GM12878 (cell line): Measurements from ENCODE around the gene BCL2L12. TPM values are rescaled to one million over a fixed set of nuclear protein-coding genes. Genes with fewer than 3 reads are reported as not detected.

Experiments
- microRNA-seq: library from miRNA; unstranded; fragments of <30 nt; microRNA quantifications from one replicate; pipeline ENCODE4, GENCODE V29; 2018
- polyA plus RNA-seq, 11 experiments: library from polyadenylated mRNA; depleted of rRNA in 4 of 11; unstranded in 6 of 11; stranded (reverse) in 5 of 11; fragments of >200 nt; fragmentation: Nextera tagmentation in 4 of 11; fragmentation: Illumina TruSeq in 1 of 11; extraction: Ambion mirVana in 4 of 11; extraction: Trizol in 1 of 11; gene quantifications; 1 replicate in 1 of 11; 2 replicates in 10 of 11; pipeline versions ENCODE4 v1.2.1 to v1.2.3, GENCODE V29; 2011 to 2016; ENCODE audit warnings: inconsistent platforms in 2 of 11, missing spikeins in 2 of 11, low read depth in 1 of 11
- small RNA-seq: library from RNA; depleted of rRNA; stranded (forward); fragments of <200 nt; gene quantifications from one replicate; pipeline ENCODE3, GENCODE V24; 2014
- total RNA-seq, 4 experiments: library from RNA; depleted of rRNA in 3 of 4; stranded (reverse); fragments of >200 nt in 3 of 4; fragmentation: Illumina TruSeq in 1 of 4; extraction: Trizol in 1 of 4; gene quantifications; 2 replicates each; pipeline versions ENCODE4 v1.2.1 to v1.2.3, GENCODE V29; 2013 to 2021

BCL2L12 gene
- total and polyA plus RNA-seq, 10 of the 15 experiments (the other 5 are each of a cell fraction or from before 2014, with no cell fraction given) = 1.8 to 143 (median 50.4) TPM

Small RNAs within 50 kb of the gene (microRNA-seq; reads per million reads assigned to microRNA genes)
- gene MIR5088 = 0.56 reads per million

Small RNAs within 50 kb of the gene (small RNA-seq; reads per million reads assigned to genes)
- gene MIR5088 = 0.20 reads per million

Other genes with a start within 250 kb of the BCL2L12 start
Only the 7 nearest of the 28 such genes appear.
- 1.5 and 1.8 TPM in 2 replicates for gene PRR12, start 74.8 kb upstream of the BCL2L12 start, total RNA-seq (2014; rRNA removed)
- 0.83 and 0.94 TPM in 2 replicates for gene PRR12, start 74.8 kb upstream of the BCL2L12 start, total RNA-seq (2014; rRNA removed; fragmentation: Illumina TruSeq; extraction: Trizol)
- gene PRR12, start 74.8 kb upstream of the BCL2L12 start, total RNA-seq (2021) = 22.7 and 25.3 TPM in 2 replicates
- 0.13 and 0.30 TPM in 2 replicates for gene PRR12, start 74.8 kb upstream of the BCL2L12 start, polyA plus RNA-seq (2011; rRNA removed)
- gene PRR12, start 74.8 kb upstream of the BCL2L12 start, polyA plus RNA-seq (2014; fragmentation: Illumina TruSeq; extraction: Trizol) = 0.78 and 2.6 TPM in 2 replicates
- under 1 TPM; 0.02 to 0.11 TPM for gene PRR12, start 74.8 kb upstream of the BCL2L12 start, polyA plus RNA-seq (2014; fragmentation: Nextera tagmentation; extraction: Ambion mirVana)
- 5.4 and 8.5 TPM in 2 replicates for gene PRR12, start 74.8 kb upstream of the BCL2L12 start, polyA plus RNA-seq (2014; rRNA removed)
- 1 to 10 TPM; 1.5 to 1.8 TPM for gene PRR12, start 74.8 kb upstream of the BCL2L12 start, polyA plus RNA-seq (2016; fragmentation: Nextera tagmentation; extraction: Ambion mirVana)
- 1.0 and 1.8 TPM in 2 replicates for gene RRAS, start 25.8 kb upstream of the BCL2L12 start, total RNA-seq (2014; rRNA removed)
- 1.1 TPM in 2 replicates for gene RRAS, start 25.8 kb upstream of the BCL2L12 start, total RNA-seq (2014; rRNA removed; fragmentation: Illumina TruSeq; extraction: Trizol)
- 1.3 and 1.8 TPM in 2 replicates for gene RRAS, start 25.8 kb upstream of the BCL2L12 start, total RNA-seq (2021)
- gene RRAS, start 25.8 kb upstream of the BCL2L12 start, polyA plus RNA-seq (2011; rRNA removed) = 2.3 and 4.1 TPM in 2 replicates
- 1.1 TPM in 1 of 2 replicates, not detected in the other for gene RRAS, start 25.8 kb upstream of the BCL2L12 start, polyA plus RNA-seq (2014; fragmentation: Illumina TruSeq; extraction: Trizol)
- under 1 TPM; 0.24 to 0.29 TPM for gene RRAS, start 25.8 kb upstream of the BCL2L12 start, polyA plus RNA-seq (2014; fragmentation: Nextera tagmentation; extraction: Ambion mirVana)
- 4.0 and 5.8 TPM in 2 replicates for gene RRAS, start 25.8 kb upstream of the BCL2L12 start, polyA plus RNA-seq (2014; rRNA removed)
- 1 to 10 TPM; 1.9 to 2.2 TPM for gene RRAS, start 25.8 kb upstream of the BCL2L12 start, polyA plus RNA-seq (2016; fragmentation: Nextera tagmentation; extraction: Ambion mirVana)
- gene SCAF1, start 23.7 kb upstream of the BCL2L12 start, total RNA-seq (2014; rRNA removed) = 5.7 and 6.4 TPM in 2 replicates
- 2.5 and 3.5 TPM in 2 replicates for gene SCAF1, start 23.7 kb upstream of the BCL2L12 start, total RNA-seq (2014; rRNA removed; fragmentation: Illumina TruSeq; extraction: Trizol)
- 66.9 and 77.0 TPM in 2 replicates for gene SCAF1, start 23.7 kb upstream of the BCL2L12 start, total RNA-seq (2021)
- gene SCAF1, start 23.7 kb upstream of the BCL2L12 start, polyA plus RNA-seq (2011; rRNA removed) = 1.3 and 2.1 TPM in 2 replicates
- gene SCAF1, start 23.7 kb upstream of the BCL2L12 start, polyA plus RNA-seq (2014; fragmentation: Illumina TruSeq; extraction: Trizol) = 0.40 and 4.2 TPM in 2 replicates
- under 1 TPM; 0.18 to 0.24 TPM for gene SCAF1, start 23.7 kb upstream of the BCL2L12 start, polyA plus RNA-seq (2014; fragmentation: Nextera tagmentation; extraction: Ambion mirVana)
- gene SCAF1, start 23.7 kb upstream of the BCL2L12 start, polyA plus RNA-seq (2014; rRNA removed) = 12.2 and 18.5 TPM in 2 replicates
- gene SCAF1, start 23.7 kb upstream of the BCL2L12 start, polyA plus RNA-seq (2016; fragmentation: Nextera tagmentation; extraction: Ambion mirVana) = 1 to 10 TPM; 7.1 to 9.3 TPM
- 82.7 and 87.4 TPM in 2 replicates for gene IRF3, start 76 bp upstream of the BCL2L12 start, total RNA-seq (2014; rRNA removed)
- gene IRF3, start 76 bp upstream of the BCL2L12 start, total RNA-seq (2014; rRNA removed; fragmentation: Illumina TruSeq; extraction: Trizol) = 39.2 and 41.7 TPM in 2 replicates
- 93.8 and 110 TPM in 2 replicates for gene IRF3, start 76 bp upstream of the BCL2L12 start, total RNA-seq (2021)
- gene IRF3, start 76 bp upstream of the BCL2L12 start, polyA plus RNA-seq (2011; rRNA removed) = 39.9 and 68.7 TPM in 2 replicates
- 25.2 and 83.2 TPM in 2 replicates for gene IRF3, start 76 bp upstream of the BCL2L12 start, polyA plus RNA-seq (2014; fragmentation: Illumina TruSeq; extraction: Trizol)
- 10 to 100 TPM in 1 of 2 experiments, 1 to 10 TPM in 1; 5.5 to 17.2 TPM for gene IRF3, start 76 bp upstream of the BCL2L12 start, polyA plus RNA-seq (2014; fragmentation: Nextera tagmentation; extraction: Ambion mirVana)
- gene IRF3, start 76 bp upstream of the BCL2L12 start, polyA plus RNA-seq (2014; rRNA removed) = 109 and 140 TPM in 2 replicates
- 10 to 100 TPM; 51.1 to 58.1 TPM for gene IRF3, start 76 bp upstream of the BCL2L12 start, polyA plus RNA-seq (2016; fragmentation: Nextera tagmentation; extraction: Ambion mirVana)
- 589 and 611 TPM in 2 replicates for gene PRMT1, start 11.3 kb downstream of the BCL2L12 start, total RNA-seq (2014; rRNA removed)
- gene PRMT1, start 11.3 kb downstream of the BCL2L12 start, total RNA-seq (2014; rRNA removed; fragmentation: Illumina TruSeq; extraction: Trizol) = 343 and 363 TPM in 2 replicates
- gene PRMT1, start 11.3 kb downstream of the BCL2L12 start, total RNA-seq (2021) = 432 and 437 TPM in 2 replicates
- gene PRMT1, start 11.3 kb downstream of the BCL2L12 start, polyA plus RNA-seq (2011; rRNA removed) = 357 and 667 TPM in 2 replicates
- gene PRMT1, start 11.3 kb downstream of the BCL2L12 start, polyA plus RNA-seq (2014; fragmentation: Illumina TruSeq; extraction: Trizol) = 179 and 527 TPM in 2 replicates
- 10 to 100 TPM; 19.9 to 50.5 TPM for gene PRMT1, start 11.3 kb downstream of the BCL2L12 start, polyA plus RNA-seq (2014; fragmentation: Nextera tagmentation; extraction: Ambion mirVana)
- gene PRMT1, start 11.3 kb downstream of the BCL2L12 start, polyA plus RNA-seq (2014; rRNA removed) = 643 and 678 TPM in 2 replicates
- gene PRMT1, start 11.3 kb downstream of the BCL2L12 start, polyA plus RNA-seq (2016; fragmentation: Nextera tagmentation; extraction: Ambion mirVana) = 100 to 1,000 TPM; 441 to 447 TPM
- gene ADM5, start 23.7 kb downstream of the BCL2L12 start, total RNA-seq (2014; rRNA removed) = 1.6 and 2.1 TPM in 2 replicates
- gene ADM5, start 23.7 kb downstream of the BCL2L12 start, total RNA-seq (2014; rRNA removed; fragmentation: Illumina TruSeq; extraction: Trizol) = 0.81 and 0.92 TPM in 2 replicates
- 4.5 and 5.4 TPM in 2 replicates for gene ADM5, start 23.7 kb downstream of the BCL2L12 start, total RNA-seq (2021)
- 0.55 and 1.6 TPM in 2 replicates for gene ADM5, start 23.7 kb downstream of the BCL2L12 start, polyA plus RNA-seq (2011; rRNA removed)
- gene ADM5, start 23.7 kb downstream of the BCL2L12 start, polyA plus RNA-seq (2014; fragmentation: Illumina TruSeq; extraction: Trizol) = 0.29 and 1.2 TPM in 2 replicates
- gene ADM5, start 23.7 kb downstream of the BCL2L12 start, polyA plus RNA-seq (2014; fragmentation: Nextera tagmentation; extraction: Ambion mirVana) = under 1 TPM in 1 of 2 experiments, not detected in 1; 0.05 TPM
- gene ADM5, start 23.7 kb downstream of the BCL2L12 start, polyA plus RNA-seq (2014; rRNA removed) = 6.0 and 6.4 TPM in 2 replicates
- under 1 TPM; 0.76 to 0.78 TPM for gene ADM5, start 23.7 kb downstream of the BCL2L12 start, polyA plus RNA-seq (2016; fragmentation: Nextera tagmentation; extraction: Ambion mirVana)
- gene CPT1C, start 25.2 kb downstream of the BCL2L12 start, total RNA-seq (2014; rRNA removed) = 0.54 and 0.56 TPM in 2 replicates
- gene CPT1C, start 25.2 kb downstream of the BCL2L12 start, total RNA-seq (2014; rRNA removed; fragmentation: Illumina TruSeq; extraction: Trizol) = 0.04 TPM in 1 of 2 replicates, not detected in the other
- 0.21 and 0.80 TPM in 2 replicates for gene CPT1C, start 25.2 kb downstream of the BCL2L12 start, total RNA-seq (2021)
- not detected in 2 replicates for gene CPT1C, start 25.2 kb downstream of the BCL2L12 start, polyA plus RNA-seq (2011; rRNA removed)
- 0.26 and 0.71 TPM in 2 replicates for gene CPT1C, start 25.2 kb downstream of the BCL2L12 start, polyA plus RNA-seq (2014; fragmentation: Illumina TruSeq; extraction: Trizol)
- gene CPT1C, start 25.2 kb downstream of the BCL2L12 start, polyA plus RNA-seq (2014; fragmentation: Nextera tagmentation; extraction: Ambion mirVana) = not detected
- gene CPT1C, start 25.2 kb downstream of the BCL2L12 start, polyA plus RNA-seq (2014; rRNA removed) = 0.29 and 0.57 TPM in 2 replicates
- under 1 TPM; 0.20 to 0.21 TPM for gene CPT1C, start 25.2 kb downstream of the BCL2L12 start, polyA plus RNA-seq (2016; fragmentation: Nextera tagmentation; extraction: Ambion mirVana)